ENCODE measurements around the gene ANTXR2.

The ANTXR2 gene

DNA sequence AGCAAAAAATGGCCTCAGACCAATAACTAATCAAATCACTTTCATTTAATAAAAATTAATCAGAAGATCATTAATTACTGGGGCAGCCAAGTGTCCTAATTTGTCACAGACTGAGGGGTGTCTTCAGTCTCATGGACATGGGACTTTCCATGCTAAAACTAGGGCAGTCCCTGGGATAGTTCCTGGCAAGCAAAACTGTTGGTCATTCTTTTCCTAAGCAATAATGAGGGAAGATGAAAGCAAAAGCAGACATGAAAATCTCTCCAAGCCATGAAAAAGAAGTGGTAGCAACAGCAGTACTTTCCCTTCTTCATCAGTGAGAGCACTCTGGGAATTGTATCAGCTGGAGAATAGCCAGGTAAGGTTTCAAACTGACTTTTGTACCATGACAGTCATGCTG is 3.7 kb upstream of the ANTXR2 start:
- no peak for DNase-seq (ENCODE audit: low read depth)
- H3K4me3 ChIP-seq (ENCODE audit: control insufficient read depth, low read depth, low read length), result no peak overlapping the region
- TF ChIP-seq, protein P1, sequence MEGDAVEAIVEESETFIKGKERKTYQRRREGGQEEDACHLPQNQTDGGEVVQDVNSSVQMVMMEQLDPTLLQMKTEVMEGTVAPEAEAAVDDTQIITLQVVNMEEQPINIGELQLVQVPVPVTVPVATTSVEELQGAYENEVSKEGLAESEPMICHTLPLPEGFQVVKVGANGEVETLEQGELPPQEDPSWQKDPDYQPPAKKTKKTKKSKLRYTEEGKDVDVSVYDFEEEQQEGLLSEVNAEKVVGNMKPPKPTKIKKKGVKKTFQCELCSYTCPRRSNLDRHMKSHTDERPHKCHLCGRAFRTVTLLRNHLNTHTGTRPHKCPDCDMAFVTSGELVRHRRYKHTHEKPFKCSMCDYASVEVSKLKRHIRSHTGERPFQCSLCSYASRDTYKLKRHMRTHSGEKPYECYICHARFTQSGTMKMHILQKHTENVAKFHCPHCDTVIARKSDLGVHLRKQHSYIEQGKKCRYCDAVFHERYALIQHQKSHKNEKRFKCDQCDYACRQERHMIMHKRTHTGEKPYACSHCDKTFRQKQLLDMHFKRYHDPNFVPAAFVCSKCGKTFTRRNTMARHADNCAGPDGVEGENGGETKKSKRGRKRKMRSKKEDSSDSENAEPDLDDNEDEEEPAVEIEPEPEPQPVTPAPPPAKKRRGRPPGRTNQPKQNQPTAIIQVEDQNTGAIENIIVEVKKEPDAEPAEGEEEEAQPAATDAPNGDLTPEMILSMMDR (conservative IDR thresholded peaks at IDR 0.05; ENCODE audit: control insufficient read depth, insufficient read depth, low read depth, low read length), result no peak

DNA sequence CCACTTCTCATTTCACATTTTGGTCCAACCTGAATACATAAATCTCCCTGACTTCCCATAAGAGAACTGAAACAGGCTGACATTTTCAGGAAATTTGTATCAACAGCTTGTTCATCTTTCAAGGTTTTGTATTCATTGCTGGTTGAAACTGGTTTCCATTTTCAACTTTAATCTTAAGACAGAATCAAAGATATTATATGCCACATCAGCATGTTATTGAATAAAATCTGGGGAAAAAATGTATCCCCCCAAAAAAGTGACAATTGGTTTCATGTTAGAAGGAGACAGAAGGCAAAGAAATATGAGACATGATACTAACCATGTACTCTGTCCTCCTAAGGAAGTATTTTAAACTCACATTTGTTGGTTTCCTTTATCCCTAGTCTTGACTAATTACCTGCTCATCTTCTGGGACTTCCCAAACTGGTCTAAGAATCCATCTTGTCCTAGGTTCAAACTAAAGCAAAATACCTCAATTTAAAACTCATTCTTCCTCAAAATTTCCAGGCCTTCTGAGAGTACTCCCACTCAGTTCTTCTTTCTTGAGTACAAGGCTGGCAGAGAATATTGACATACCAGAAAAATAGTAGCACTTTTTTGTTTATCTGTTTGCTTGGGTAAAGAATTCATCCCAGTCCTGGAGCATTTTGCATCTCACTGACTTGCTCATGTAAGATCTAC is 3.1 kb upstream of the ANTXR2 start:
- no peak overlapping the region for H3K4me3 ChIP-seq (ENCODE audit: control insufficient read depth, low read depth, low read length)
- DNase-seq (ENCODE audit: low read depth), result no peak
- TF ChIP-seq, protein P1 (conservative IDR thresholded peaks at IDR 0.05; ENCODE audit: control insufficient read depth, insufficient read depth, low read depth, low read length), result no peak

- DNase-seq (ENCODE audit: low read depth), result no peak
- TF ChIP-seq, protein P1 (conservative IDR thresholded peaks at IDR 0.05; ENCODE audit: control insufficient read depth, insufficient read depth, low read depth, low read length), result no peak
- H3K4me3 ChIP-seq (ENCODE audit: control insufficient read depth, low read depth, low read length), result no peak overlapping the region
These were observed 1.6 kb upstream of the ANTXR2 start for GRCh38 chr4:80074651-80075050.

- TF ChIP-seq, protein P1 (conservative IDR thresholded peaks at IDR 0.05; ENCODE audit: control insufficient read depth, insufficient read depth, low read depth, low read length), result no peak
- no peak overlapping the region for H3K4me3 ChIP-seq (ENCODE audit: control insufficient read depth, low read depth, low read length)
- DNase-seq (ENCODE audit: low read depth), result no peak
These were observed 1.0 kb upstream of the ANTXR2 start for GRCh38 chr4:80074069-80074468.

DNA sequence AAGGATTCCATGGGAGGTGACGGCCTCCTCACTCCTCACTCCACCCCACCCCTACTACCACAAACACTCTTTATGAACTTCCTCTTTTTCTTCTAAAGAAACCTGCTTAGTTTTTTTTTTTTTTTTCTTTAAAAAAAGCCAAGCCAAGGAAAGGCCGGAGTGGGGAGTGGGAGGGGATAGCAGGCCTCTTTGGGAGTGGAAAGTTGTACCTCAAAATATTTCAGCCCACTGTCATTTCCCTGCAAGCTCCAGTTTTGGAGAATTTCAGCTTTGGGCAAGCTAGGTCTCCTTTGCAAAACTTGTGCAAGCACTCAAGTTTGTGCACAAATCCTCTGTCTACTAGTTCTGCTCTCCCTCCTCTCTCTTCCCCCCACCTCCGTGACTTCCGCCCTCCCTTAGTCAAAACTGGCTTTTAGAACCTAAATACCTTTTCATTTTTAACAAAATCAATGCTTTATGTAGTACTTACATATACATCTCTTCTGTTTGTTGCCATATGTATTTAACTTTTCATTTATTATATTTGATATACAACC is 512 bp upstream of the ANTXR2 start:
- TF ChIP-seq, protein P1 (conservative IDR thresholded peaks at IDR 0.05; ENCODE audit: control insufficient read depth, insufficient read depth, low read depth, low read length), result no peak
- H3K4me3 ChIP-seq (ENCODE audit: control insufficient read depth, low read depth, low read length), result peak overlapping the region; percentile 88
- no peak for DNase-seq (ENCODE audit: low read depth)

DNA sequence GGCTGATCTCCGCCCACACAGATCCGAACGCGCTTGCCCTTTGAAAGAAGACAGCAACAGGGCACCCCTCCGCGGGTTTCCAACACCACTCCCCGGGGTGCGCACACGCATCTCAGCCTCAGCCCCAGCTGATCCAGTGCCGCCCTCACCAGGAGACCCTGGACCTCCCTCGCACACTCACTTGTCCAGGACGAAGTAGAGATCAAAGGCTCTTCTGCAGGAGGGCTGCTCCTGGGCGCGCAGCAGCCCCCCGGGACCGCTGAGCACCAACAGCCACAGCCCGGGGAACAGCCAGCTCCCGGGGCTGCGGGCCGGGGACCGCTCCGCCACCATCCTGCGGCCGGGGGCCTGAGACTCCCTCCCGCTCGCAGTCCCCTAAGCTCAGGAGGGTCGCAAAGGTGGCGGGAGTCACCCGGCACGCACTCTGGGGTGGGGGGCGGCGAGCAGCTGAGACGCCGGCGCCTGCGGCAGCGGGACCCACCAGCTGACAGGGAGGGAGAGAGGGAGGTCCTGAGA is 743 bp downstream of the ANTXR2 start:
- TF ChIP-seq, protein P1 (conservative IDR thresholded peaks at IDR 0.05; ENCODE audit: control insufficient read depth, insufficient read depth, low read depth, low read length), result no peak
- peak overlapping the region; percentile 88 for H3K4me3 ChIP-seq (ENCODE audit: control insufficient read depth, low read depth, low read length)
- DNase-seq (ENCODE audit: low read depth), result no peak

Data from fibroblast of mammary gland (primary cell).